Kidney glomerular epithelial cell (primary cell): ENCODE measurements around the gene LY6G6F.
A peak's percentile ranks its signal among the peaks of the same experiment; 100 is the strongest.

Experiments
- DNase-seq: peaks from one replicate; lab custom pipeline; 2025; lab: John Stamatoyannopoulos, UW

The LY6G6F gene

GRCh38 chr6:31739639-31740396 is 33.2 kb downstream of the LY6G6F start, which contains the start of gene MSH5:
TSS of gene MSH5 (plus strand) at chr6:31740005. CDS start at chr6:31740467, 462 bp downstream.
- peak; percentile 100 for DNase-seq

GRCh38 chr6:31740397-31741223 is 33.9 kb downstream of the LY6G6F start:
- no peak for DNase-seq

GRCh38 chr6:31741815-31742214 is 35.1 kb downstream of the LY6G6F start:
- DNase-seq: no peak

- no peak for DNase-seq
Observed at GRCh38 chr6:31742894-31743293, 36.2 kb downstream of the LY6G6F start.

- DNase-seq: no peak
Observed at GRCh38 chr6:31744422-31744821, 37.8 kb downstream of the LY6G6F start.

GRCh38 chr6:31749301-31750036 is 42.8 kb downstream of the LY6G6F start:
- DNase-seq: no peak

- DNase-seq: no peak
Observed at GRCh38 chr6:31750411-31751022, 43.9 kb downstream of the LY6G6F start.

- DNase-seq: peak; percentile 77
Observed at GRCh38 chr6:31752739-31753319, 46.2 kb downstream of the LY6G6F start.

GRCh38 chr6:31758281-31758680 is 51.6 kb downstream of the LY6G6F start:
- no peak for DNase-seq
